ENCODE measurements around the gene DCAF8L2.

DCAF8L2 gene

DNA sequence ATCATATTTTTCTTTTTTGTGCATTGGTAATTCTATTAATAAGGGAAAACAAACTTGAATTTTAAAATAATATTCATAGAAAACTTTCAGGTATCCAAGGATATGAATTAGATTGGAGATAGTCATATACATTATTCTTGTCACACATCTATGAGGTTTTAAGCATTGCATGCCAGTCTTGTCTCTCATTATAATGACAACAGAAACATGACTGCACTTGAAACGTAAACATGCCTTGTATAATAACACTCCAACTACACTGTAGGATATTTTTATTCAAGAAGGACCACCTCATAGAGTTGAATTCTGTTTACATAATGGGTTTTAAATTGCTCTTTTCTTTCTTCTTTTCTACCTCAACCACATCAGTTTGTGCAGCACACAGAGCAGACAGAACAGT, 104.5 kb downstream of the DCAF8L2 start:
- H3K9me3 ChIP-seq (ENCODE audit: low read length): no peaks in the 10 kb centered on the region
- H2AFZ ChIP-seq (ENCODE audit: low read length): no peak overlapping the region
- no peak overlapping the region for H3K4me3 ChIP-seq (ENCODE audit: low read depth, low read length, poor library complexity, severe bottlenecking)
- H3K4me2 ChIP-seq (ENCODE audit: low read length): no peak overlapping the region
- no peaks in the 10 kb centered on the region for H3K27me3 ChIP-seq (ENCODE audit: insufficient read depth, low read length)
- no peaks in the 10 kb centered on the region for H3K9me2 ChIP-seq (ENCODE audit: low read depth, low read length)
- H3F3A ChIP-seq (ENCODE audit: insufficient read depth, low read length): no peaks in the 10 kb centered on the region
- H3K9ac ChIP-seq (ENCODE audit: low read length): no peak overlapping the region
- no peaks in the 10 kb centered on the region for H3K79me2 ChIP-seq (ENCODE audit: insufficient read depth, low read length)
- no peaks in the 10 kb centered on the region for H3K4me1 ChIP-seq (ENCODE audit: insufficient read depth, low read length, severe bottlenecking)
- no peaks in the 10 kb centered on the region for H4K20me1 ChIP-seq (ENCODE audit: insufficient read depth, low read length)
- no peak for TF ChIP-seq EZH2 (IDR thresholded peaks at IDR 0.05; ENCODE audit: borderline replicate concordance, low read length)
- TF ChIP-seq, protein P1, sequence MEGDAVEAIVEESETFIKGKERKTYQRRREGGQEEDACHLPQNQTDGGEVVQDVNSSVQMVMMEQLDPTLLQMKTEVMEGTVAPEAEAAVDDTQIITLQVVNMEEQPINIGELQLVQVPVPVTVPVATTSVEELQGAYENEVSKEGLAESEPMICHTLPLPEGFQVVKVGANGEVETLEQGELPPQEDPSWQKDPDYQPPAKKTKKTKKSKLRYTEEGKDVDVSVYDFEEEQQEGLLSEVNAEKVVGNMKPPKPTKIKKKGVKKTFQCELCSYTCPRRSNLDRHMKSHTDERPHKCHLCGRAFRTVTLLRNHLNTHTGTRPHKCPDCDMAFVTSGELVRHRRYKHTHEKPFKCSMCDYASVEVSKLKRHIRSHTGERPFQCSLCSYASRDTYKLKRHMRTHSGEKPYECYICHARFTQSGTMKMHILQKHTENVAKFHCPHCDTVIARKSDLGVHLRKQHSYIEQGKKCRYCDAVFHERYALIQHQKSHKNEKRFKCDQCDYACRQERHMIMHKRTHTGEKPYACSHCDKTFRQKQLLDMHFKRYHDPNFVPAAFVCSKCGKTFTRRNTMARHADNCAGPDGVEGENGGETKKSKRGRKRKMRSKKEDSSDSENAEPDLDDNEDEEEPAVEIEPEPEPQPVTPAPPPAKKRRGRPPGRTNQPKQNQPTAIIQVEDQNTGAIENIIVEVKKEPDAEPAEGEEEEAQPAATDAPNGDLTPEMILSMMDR (IDR thresholded peaks at IDR 0.05; ENCODE audit: low read length): no peak
- H3K27ac ChIP-seq (ENCODE audit: low read depth, low read length, poor library complexity, severe bottlenecking): no peak overlapping the region
- no peaks in the 10 kb centered on the region for H3K36me3 ChIP-seq (ENCODE audit: insufficient read depth, low read length)

DNA sequence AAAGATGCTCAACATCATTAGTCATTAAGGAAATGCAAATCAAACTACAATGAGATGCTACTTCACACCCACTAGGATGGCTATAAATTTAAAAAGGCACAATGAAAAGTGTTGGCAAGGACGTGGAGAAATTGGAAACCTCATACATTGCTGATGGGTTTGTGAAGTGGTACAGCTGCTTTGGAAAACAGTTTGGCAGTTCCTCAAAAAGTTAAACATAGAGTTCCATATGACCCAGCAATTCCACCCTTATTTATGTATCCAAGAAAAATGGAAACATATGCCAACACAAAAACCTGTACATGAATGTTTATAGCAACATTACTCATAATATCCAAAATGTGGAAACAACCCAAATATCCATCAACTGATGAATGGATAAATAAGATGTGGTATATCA, 116.4 kb downstream of the DCAF8L2 start:
- Histone ChIP-seq H3K4me2 (ENCODE audit: low read length) (no peak overlapping the region), H2AFZ (ENCODE audit: low read length) (no peak overlapping the region), H3K9me2 (ENCODE audit: low read depth, low read length) (no peaks in the 10 kb centered on the region), H3K9ac (ENCODE audit: low read length) (no peak overlapping the region), H3K27me3 (ENCODE audit: insufficient read depth, low read length) (no peaks in the 10 kb centered on the region), H3K79me2 (ENCODE audit: insufficient read depth, low read length) (no peaks in the 10 kb centered on the region), H3K4me1 (ENCODE audit: insufficient read depth, low read length, severe bottlenecking) (no peaks in the 10 kb centered on the region), H3K27ac (ENCODE audit: low read depth, low read length, poor library complexity, severe bottlenecking) (no peak overlapping the region), H3K4me3 (ENCODE audit: low read depth, low read length, poor library complexity, severe bottlenecking) (no peak overlapping the region), H3F3A (ENCODE audit: insufficient read depth, low read length) (no peaks in the 10 kb centered on the region), H3K9me3 (ENCODE audit: low read length) (no peaks in the 10 kb centered on the region), H4K20me1 (ENCODE audit: insufficient read depth, low read length) (no peaks in the 10 kb centered on the region), H3K36me3 (ENCODE audit: insufficient read depth, low read length) (no peaks in the 10 kb centered on the region)
- TF ChIP-seq, protein P1 (IDR thresholded peaks at IDR 0.05; ENCODE audit: low read length): no peak
- TF ChIP-seq EZH2 (IDR thresholded peaks at IDR 0.05; ENCODE audit: borderline replicate concordance, low read length): no peak

DNA sequence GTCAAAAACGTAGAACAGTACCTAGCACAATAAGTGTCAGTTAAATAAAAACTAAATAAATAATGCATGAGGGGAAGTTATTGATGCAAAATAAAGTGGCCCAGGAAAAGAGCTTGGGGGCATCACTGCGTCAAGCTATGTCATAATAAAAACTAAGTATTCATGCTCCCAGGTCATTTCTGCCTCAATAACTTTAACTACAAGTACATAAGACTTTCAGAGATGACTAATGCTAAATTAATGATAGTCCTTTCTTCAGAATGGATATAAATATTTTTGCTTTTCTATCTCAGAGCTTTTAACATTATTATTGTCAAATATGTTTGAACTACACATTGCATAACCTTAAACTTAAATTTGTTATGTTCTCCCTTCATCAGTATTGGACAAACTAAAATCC, 125.5 kb downstream of the DCAF8L2 start:
- H3K4me1 ChIP-seq (ENCODE audit: insufficient read depth, low read length, severe bottlenecking): no peaks in the 10 kb centered on the region
- H4K20me1 ChIP-seq (ENCODE audit: insufficient read depth, low read length): no peaks in the 10 kb centered on the region
- H3K9ac ChIP-seq (ENCODE audit: low read length): no peak overlapping the region
- H3K4me2 ChIP-seq (ENCODE audit: low read length): no peak overlapping the region
- no peak overlapping the region for H3K4me3 ChIP-seq (ENCODE audit: low read depth, low read length, poor library complexity, severe bottlenecking)
- no peaks in the 10 kb centered on the region for H3K9me2 ChIP-seq (ENCODE audit: low read depth, low read length)
- no peaks in the 10 kb centered on the region for H3K9me3 ChIP-seq (ENCODE audit: low read length)
- H2AFZ ChIP-seq (ENCODE audit: low read length): no peak overlapping the region
- no peaks in the 10 kb centered on the region for H3K27me3 ChIP-seq (ENCODE audit: insufficient read depth, low read length)
- H3F3A ChIP-seq (ENCODE audit: insufficient read depth, low read length): no peaks in the 10 kb centered on the region
- no peak overlapping the region for H3K27ac ChIP-seq (ENCODE audit: low read depth, low read length, poor library complexity, severe bottlenecking)
- no peaks in the 10 kb centered on the region for H3K79me2 ChIP-seq (ENCODE audit: insufficient read depth, low read length)
- H3K36me3 ChIP-seq (ENCODE audit: insufficient read depth, low read length): no peaks in the 10 kb centered on the region
- no peak for TF ChIP-seq EZH2 (IDR thresholded peaks at IDR 0.05; ENCODE audit: borderline replicate concordance, low read length)
- TF ChIP-seq, protein P1 (IDR thresholded peaks at IDR 0.05; ENCODE audit: low read length): no peak

Measured in OCI-LY1 (cell line).